HG03097 (cell line): ENCODE results near the gene CDKL4.
A peak's percentile ranks its signal among the peaks of the same experiment; 100 is the strongest.
"Not testable (repeated sequence)": the region's sequence is repeated elsewhere in the genome, so short reads cannot be mapped to it uniquely, and the experiment has no call there.

ENCODE experiments used
- ATAC-seq: cut with Tn5 transposase; IDR thresholded peaks from one replicate; pipeline ENCODE4 v1.9.1; 2021; ENCODE audit not compliant: unreplicated experiment, low FRiP score

The CDKL4 gene

GRCh38 chr2:39146630-39147029, 97.1 kb downstream of the CDKL4 start:
- no peak for ATAC-seq

DNA sequence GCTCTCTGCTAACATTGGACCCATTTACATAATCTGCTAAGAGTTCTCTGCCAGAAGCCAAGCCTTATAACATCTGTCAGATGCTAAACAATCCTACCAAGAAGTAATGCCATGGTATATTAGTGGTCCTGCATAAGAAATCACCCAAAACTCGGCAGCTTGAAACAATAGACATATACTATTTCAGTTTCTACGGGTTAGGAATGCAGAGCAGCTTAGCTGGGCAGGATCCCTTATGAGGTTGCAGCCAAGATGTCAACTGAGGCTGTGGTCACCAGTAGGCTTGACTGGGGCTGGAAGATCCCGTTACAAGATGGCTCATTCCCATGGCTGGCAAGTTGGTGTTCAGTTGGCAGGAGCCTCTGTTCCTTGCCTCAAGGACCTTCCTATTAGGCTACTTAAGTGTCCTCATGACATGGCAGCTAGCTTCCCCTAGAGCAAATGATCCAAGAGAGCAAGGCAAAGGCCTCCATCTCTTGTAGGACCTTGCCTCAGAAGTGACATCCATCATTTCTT, 97.8 kb downstream of the CDKL4 start:
- ATAC-seq: no peak

DNA sequence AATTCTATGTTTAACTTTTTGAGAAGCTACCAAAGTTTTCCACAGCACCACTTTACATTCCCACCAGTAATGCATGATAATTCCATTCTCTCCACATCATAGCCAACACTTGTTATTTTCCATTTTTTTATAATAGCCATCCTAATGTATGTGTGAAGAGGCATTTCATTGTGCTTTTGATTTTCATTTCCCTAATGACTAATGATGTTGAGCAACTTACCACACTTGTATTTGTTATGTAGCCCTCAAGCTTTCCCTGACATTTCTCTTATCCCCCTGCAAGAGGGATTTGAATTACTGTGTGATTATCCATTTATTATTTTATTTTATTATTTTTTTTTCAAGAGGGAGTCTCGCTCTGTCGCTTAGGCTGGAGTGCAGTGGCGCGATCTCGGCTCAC, 99.4 kb downstream of the CDKL4 start:
- no peak for ATAC-seq

- no peak for ATAC-seq
Observed at GRCh38 chr2:39142904-39143605, 100.7 kb downstream of the CDKL4 start.

DNA sequence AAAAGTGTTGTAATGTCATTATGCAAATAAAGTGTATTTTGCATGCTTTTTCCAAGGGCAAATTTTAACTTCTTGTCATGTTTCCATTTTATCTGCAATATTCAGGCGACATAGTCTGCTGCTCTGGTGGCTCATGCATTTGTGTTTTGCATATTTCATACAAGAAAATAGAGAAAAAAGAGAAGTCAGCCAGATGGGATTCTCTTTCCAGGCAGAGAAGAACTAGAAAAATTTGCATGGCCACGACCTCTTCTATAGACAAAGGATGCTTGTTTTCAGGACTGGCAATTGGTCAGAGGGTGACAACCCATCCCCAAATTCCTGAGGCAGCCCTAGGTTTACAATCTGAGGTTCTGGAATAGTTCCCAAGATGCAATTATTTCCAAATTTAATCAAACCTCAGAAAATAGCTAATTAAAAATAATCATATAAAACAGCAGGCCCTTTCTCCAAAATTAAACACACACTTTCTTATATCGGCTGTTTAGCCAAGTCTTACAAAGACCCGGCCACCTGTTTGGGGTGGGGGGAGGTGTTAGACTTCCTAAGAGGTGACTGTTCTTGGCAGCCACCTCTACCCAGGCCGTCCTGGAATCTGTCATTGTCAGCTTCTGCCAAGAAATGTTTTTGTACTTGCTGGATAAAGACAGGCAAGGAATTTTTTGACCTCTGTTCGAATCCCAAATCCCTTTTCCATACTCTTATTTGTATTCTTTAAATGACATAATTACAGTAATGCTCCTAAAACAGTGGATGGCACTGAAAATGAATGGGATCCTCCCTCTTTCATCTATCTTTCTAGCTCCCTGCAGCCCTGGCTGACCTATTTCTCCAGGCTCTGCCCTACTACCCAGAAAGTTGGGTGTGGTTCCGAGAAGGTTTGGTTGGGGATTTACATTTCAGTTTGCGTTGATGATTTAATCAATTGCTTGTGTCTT, 102.2 kb downstream of the CDKL4 start:
- ATAC-seq: no peak

DNA sequence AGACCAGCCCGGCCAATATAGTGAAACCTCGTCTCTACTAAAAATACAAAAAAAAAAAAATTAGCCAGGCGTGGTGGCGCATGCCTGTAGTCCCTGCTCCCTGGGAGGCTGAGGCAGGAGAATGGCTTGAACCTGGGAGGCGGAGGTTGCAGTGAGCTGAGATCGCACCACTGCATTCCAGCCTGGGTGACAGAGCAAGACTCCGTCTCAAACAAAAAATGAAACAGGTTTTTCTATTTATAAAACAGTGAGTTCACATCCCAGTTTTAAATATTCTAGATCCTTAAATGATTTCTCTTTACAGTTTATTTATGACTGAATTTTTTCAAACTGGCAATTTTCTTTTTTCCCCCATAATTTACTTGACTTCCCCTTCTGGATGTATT, 102.8 kb downstream of the CDKL4 start:
- not testable (repeated sequence) for ATAC-seq

GRCh38 chr2:39140322-39140847, 103.4 kb downstream of the CDKL4 start:
- no peak for ATAC-seq

- ATAC-seq: no peak
Observed at GRCh38 chr2:39139511-39140237, 104.1 kb downstream of the CDKL4 start.

- no peak for ATAC-seq
Observed at GRCh38 chr2:39138837-39139211, 104.9 kb downstream of the CDKL4 start.

- ATAC-seq: not testable (repeated sequence)
Observed at GRCh38 chr2:39138187-39138836, 105.5 kb downstream of the CDKL4 start.

DNA sequence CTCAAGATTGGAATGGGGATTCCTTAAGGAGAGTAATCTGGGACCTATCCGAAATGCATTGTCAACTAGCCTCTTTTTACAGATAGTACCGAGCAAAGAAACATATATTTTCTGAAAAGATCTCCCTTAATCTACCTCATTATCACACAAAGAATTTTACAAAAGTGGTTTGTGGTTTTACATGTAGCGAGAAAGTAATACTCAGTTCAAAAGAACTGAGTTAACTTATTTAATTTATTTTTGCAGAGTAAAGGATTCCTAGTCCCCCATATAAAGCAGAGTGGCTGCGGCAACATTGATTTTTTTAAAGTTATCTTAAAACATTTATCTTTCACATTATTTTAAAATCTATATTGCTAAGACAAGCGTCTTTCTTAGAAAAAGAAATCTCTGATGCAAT, 107.0 kb downstream of the CDKL4 start:
- ATAC-seq: no peak

DNA sequence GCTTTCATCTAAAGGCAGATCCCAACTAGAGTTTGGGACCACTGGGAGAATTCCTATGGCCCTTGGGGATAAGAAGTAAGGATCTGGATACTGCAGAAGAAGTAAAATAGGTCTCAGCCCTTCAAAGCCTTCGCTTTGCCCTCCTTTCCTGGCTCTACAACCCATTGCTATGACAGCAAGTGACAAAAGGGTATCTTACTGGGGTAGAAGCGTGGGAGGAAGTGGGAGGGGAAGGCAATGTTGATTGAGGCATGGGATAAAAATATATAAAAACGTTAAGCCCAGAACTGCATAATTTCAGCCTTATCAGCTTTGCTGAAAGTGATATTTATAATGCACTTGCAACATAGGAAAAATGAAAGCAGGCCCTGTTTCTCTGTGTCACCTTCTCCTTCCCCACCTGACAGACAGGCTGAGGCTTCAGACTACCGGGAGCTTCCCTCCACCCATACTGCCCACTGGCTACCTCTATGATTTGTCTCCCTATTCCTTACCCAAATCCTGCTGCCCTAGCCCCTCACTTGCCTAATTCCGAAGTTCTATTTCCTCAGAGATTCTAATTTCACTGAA, 108.0 kb downstream of the CDKL4 start:
- no peak for ATAC-seq

GRCh38 chr2:39133215-39133851, 110.4 kb downstream of the CDKL4 start:
- ATAC-seq: no peak

DNA sequence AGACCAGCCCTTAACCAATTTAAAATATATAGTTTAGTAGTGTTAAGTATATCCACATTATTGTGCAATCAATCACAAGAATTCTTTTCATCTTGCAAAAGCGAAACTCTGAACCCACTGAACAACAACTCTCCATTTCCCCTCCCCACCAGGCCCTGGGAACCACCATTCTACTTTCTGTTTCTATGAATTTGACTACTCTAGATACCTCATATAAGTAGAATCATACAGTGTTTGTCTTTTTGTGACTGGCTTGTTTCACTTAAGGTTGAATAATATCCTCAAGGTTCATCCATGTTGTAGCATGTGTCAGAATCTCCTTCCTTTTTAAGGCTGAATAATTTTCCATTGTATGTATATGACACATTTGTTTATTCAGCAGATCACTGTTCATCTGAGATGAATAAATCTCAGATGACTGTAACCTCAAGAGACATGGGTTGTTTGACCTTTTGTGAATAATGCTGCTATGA, 114.8 kb downstream of the CDKL4 start:
- ATAC-seq: peak; percentile 39

DNA sequence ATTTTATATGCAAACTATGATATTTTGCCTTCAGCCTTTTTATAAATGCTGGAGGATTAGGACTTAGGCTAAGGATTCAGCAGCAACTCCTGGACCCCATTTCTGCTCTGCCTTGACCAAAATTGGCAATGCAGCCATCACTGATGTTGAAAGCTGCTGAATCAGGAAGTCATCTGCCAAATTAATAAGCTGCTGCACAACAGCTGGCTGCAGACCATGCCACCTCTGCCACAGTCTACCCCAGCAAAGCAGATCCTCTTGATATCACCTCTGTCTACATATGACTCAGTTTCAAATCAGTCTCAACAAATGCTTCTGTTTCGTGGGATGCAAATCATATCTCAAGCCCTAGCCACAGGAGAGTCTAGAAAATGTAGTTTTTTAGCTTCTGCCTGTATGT, 115.8 kb downstream of the CDKL4 start:
- ATAC-seq: peak; percentile 41
